H1 (cell line): Measurements from ENCODE around the gene TRPT1. TPM values are rescaled to one million over a fixed set of nuclear protein-coding genes. Genes with fewer than 3 reads are reported as not detected.

Source experiments
- CHD1 ChIP-seq: IDR thresholded peaks from 2 replicates; pipeline ENCODE4 v1.6.1; 2012; ENCODE audit warnings: low read depth, low read length, improper control_type of control experiment
- JUN ChIP-seq: IDR thresholded peaks from 2 replicates; pipeline ENCODE4 v1.6.1; 2011; ENCODE audit warnings: low read depth, mild to moderate bottlenecking, improper control_type of control experiment, low read length
- NRF1 ChIP-seq: IDR thresholded peaks from 2 replicates; pipeline ENCODE4 v1.6.1; 2011; ENCODE audit warnings: mild to moderate bottlenecking, low read depth, low read length, improper control_type of control experiment
- RXRA ChIP-seq: IDR thresholded peaks from 2 replicates; pipeline ENCODE4 v1.6.1; 2011; ENCODE audit warnings: low read depth, mild to moderate bottlenecking, low read length, moderate library complexity; ENCODE audit not compliant: insufficient read depth
- SP2 ChIP-seq: IDR thresholded peaks from 2 replicates; pipeline ENCODE4 v1.6.1; 2012; ENCODE audit warnings: mild to moderate bottlenecking, low read length, inconsistent platforms
- polyA plus RNA-seq, 7 experiments: library from polyadenylated mRNA; depleted of rRNA in 3 of 7; stranded (reverse) in 5 of 7; unstranded in 2 of 7; fragments of >200 nt in 5 of 7; fragments of 200-250 nt in 2 of 7; gene quantifications; 1 replicate in 5 of 7; 2 replicates in 1 of 7; 4 replicates in 1 of 7; pipeline versions ENCODE4 v1.2.1 to v1.2.3, GENCODE V29; 2011 to 2013; ENCODE audit warnings: missing spikeins in 2 of 7, mixed read lengths in 2 of 7
- total RNA-seq: library from RNA; stranded (reverse); fragmentation: NEBNext Ultra II Directional; extraction: Animal tissue kit (Norgen Biotek cat#: 25700); gene quantifications from 2 replicates; pipeline ENCODE4 v1.2.1, GENCODE V29; 2021

The TRPT1 gene
- total and polyA plus RNA-seq, 2 of the 8 experiments (the other 6 are each of a cell fraction or from before 2014, with no cell fraction given): 34.5 to 74.6 TPM

DNA sequence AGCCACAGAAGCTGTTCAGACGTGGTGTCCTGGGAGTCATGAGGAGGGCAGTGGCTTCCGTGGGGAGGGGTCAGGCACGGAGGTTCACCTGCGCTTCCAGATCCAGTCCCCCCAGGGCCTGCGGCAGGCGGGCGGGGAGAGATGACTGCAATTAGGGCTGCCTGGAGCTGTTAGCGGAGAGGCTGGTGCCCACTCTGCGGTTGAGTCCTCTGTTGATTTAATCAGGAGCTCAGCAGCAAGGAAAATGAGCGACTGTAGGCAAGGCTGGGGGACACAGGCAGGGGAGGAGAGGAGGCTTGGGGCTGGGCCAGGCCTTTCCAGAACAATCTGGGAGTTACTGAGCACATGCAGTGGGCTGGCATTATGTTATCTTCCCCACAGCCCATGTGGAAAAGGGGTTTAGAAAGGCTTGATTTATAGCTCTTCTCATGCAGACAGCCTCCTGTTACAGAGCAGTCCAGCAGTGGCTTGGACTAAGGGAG, 38.4 kb upstream of the TRPT1 start (continued):
- TF ChIP-seq JUN (no peak), RXRA (no peak), CHD1 (no peak), NRF1 (no peak), SP2 (no peak)
